GM18907 (cell line): ENCODE measurements around the gene PLGLB1.
"Not testable (repeated sequence)": the region's sequence is repeated elsewhere in the genome, so short reads cannot be mapped to it uniquely, and the experiment has no call there.

Experiments used
- ATAC-seq: cut with Tn5 transposase; IDR thresholded peaks from one replicate; pipeline ENCODE4 v1.9.1; 2021; ENCODE audit warnings: mild to moderate bottlenecking, moderate library complexity; ENCODE audit not compliant: unreplicated experiment

Gene PLGLB1

GRCh38 chr2:87021744-87022143 lies at the start of gene PLGLB1:
Gene PLGLB1 (minus strand): TSS chr2:87021844. CDS start chr2:87021783, 61 bp downstream.
- not testable (repeated sequence) for ATAC-seq

GRCh38 chr2:87064305-87064704 lies 42.7 kb upstream of the PLGLB1 start:
- ATAC-seq = not testable (repeated sequence)

GRCh38 chr2:87063431-87063830 lies 41.8 kb upstream of the PLGLB1 start:
- ATAC-seq = not testable (repeated sequence)

GRCh38 chr2:87061519-87061918 lies 39.9 kb upstream of the PLGLB1 start:
- ATAC-seq = not testable (repeated sequence)

- ATAC-seq = not testable (repeated sequence)
Measured at GRCh38 chr2:87057606-87058005, 36.0 kb upstream of the PLGLB1 start.

- ATAC-seq = not testable (repeated sequence)
Measured at GRCh38 chr2:87056843-87057242, 35.2 kb upstream of the PLGLB1 start.

GRCh38 chr2:87056435-87056834 lies 34.8 kb upstream of the PLGLB1 start:
- not testable (repeated sequence) for ATAC-seq

- ATAC-seq = not testable (repeated sequence)
Measured at GRCh38 chr2:87054375-87054774, 32.7 kb upstream of the PLGLB1 start.

GRCh38 chr2:87041321-87041978 lies 19.8 kb upstream of the PLGLB1 start:
- not testable (repeated sequence) for ATAC-seq

- not testable (repeated sequence) for ATAC-seq
Measured at GRCh38 chr2:87028607-87029006, 7.0 kb upstream of the PLGLB1 start.

- not testable (repeated sequence) for ATAC-seq
Measured at GRCh38 chr2:87026816-87027215, 5.2 kb upstream of the PLGLB1 start.

- not testable (repeated sequence) for ATAC-seq
Measured at GRCh38 chr2:87025927-87026326, 4.3 kb upstream of the PLGLB1 start.

- ATAC-seq = not testable (repeated sequence)
Measured at GRCh38 chr2:87023988-87024615, 2.5 kb upstream of the PLGLB1 start.

- ATAC-seq = not testable (repeated sequence)
Measured at GRCh38 chr2:87021043-87021442, 601 bp downstream of the PLGLB1 start.

GRCh38 chr2:87019053-87019452 lies 2.6 kb downstream of the PLGLB1 start:
- not testable (repeated sequence) for ATAC-seq

- ATAC-seq = not testable (repeated sequence)
Measured at GRCh38 chr2:87014489-87015169, 7.0 kb downstream of the PLGLB1 start.

- not testable (repeated sequence) for ATAC-seq
Measured at GRCh38 chr2:87004398-87004797, 17.2 kb downstream of the PLGLB1 start.
